ENCODE results near the gene MPPED1. TPM values are rescaled to one million over a fixed set of nuclear protein-coding genes. Genes with fewer than 3 reads are reported as not detected.

Gene MPPED1
- total RNA-seq, 2 experiments from 2014 or later: not detected

DNA sequence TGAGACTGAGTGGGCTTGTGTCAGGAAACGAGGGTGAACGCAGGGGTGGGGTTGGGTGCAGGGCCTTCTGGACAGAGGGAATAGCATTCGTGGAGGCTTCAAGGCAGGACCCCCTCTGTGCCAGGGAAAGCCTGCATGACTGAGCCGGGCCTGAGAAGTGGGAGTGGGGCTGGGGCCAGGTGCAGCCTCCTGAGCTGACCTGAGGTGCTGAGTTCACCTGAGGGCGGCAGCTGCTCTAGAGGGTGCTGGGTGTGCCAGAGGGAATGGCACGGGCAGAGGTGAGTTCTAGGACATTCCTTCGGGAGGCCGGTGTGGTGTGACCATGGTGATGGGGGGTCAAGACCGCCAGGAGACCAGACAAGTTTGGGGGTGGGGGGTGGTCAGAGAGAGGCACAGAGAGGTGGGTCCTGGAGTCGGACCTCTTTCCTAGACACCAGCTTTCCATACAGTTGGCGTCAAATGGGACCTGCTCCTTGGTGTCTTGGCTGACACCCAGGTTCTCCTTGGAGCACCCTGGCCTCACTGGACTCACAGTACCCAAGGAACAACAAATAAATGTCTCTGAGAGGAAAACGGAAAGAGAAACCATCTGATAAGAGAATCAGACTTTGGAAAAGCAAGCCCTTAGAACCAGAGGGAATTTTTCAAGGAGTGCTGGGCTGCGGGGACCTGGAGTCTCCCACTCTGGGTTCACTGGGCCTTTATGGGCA is 7.7 kb downstream of the MPPED1 start:
- CTCF ChIA-PET: interaction anchor here (0.6 kb wide), 1 partner anchor 33 kb away, joined by 5 read pairs; no protein-coding TSS in a partner anchor
- intact Hi-C loops (cut with micrococcal nuclease): no loop called here
- H3K9me3 Mint-ChIP-seq: no peaks in the 10 kb centered on the region
- peaks cover 7% of the 10 kb centered on the region for H3K27me3 Mint-ChIP-seq (ENCODE audit: low read depth)
- no peaks in the 10 kb centered on the region for H3K4me1 Mint-ChIP-seq (ENCODE audit: low read depth)
- H3K4me3 Mint-ChIP-seq: no peak overlapping the region
- DNase-seq: no peak
- H3K27ac Mint-ChIP-seq: no peak overlapping the region
- H3K36me3 Mint-ChIP-seq (ENCODE audit: low read depth): no peaks in the 10 kb centered on the region

DNA sequence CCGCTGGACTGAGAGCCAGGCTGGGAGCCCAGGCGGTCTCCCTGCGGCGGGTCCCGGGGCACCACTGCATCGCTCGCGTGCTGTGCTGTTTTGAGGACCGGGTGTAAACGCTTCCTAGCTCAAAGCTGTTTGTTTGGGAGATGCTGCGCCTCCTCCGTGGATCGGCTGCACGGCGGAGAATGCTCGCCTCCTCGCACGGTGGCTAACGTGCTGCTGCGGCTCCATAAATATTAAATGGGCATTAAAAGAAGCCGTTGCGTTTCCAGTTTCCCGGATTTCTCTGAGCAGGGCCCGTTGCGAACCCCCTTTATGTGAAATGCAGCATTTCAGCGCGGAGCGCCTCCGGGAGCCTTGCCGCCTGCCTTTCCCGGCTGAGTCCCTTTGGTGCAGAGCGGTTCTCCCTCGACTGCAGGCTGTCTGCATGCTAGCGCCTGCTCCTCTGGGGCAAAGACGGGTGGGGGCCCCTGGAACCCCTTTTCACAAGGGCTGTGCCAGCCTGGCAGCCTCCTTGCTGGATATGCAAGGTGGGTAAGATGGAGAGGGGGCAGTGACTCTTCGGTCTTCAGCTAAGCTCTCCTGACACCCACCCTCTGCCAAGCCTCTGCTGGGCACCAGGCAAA is 9.3 kb downstream of the MPPED1 start:
- Mint-ChIP-seq H3K27ac (no peak overlapping the region), H3K36me3 (ENCODE audit: low read depth) (no peaks in the 10 kb centered on the region), H3K4me1 (ENCODE audit: low read depth) (no peaks in the 10 kb centered on the region), H3K27me3 (ENCODE audit: low read depth) (peaks cover 2% of the 10 kb centered on the region), H3K9me3 (no peaks in the 10 kb centered on the region), H3K4me3 (no peak overlapping the region)
- CTCF ChIA-PET: no interaction called here
- DNase-seq: no peak
- intact Hi-C loops (cut with micrococcal nuclease): no loop called here

GRCh38 chr22:43421914-43422615 is 10.3 kb downstream of the MPPED1 start:
- Mint-ChIP-seq H3K4me1 (ENCODE audit: low read depth) (no peaks in the 10 kb centered on the region), H3K4me3 (no peak overlapping the region), H3K27ac (no peak overlapping the region), H3K27me3 (ENCODE audit: low read depth) (peaks cover 1% of the 10 kb centered on the region), H3K9me3 (no peaks in the 10 kb centered on the region), H3K36me3 (ENCODE audit: low read depth) (no peaks in the 10 kb centered on the region)
- CTCF ChIA-PET: no interaction called here
- no peak for DNase-seq
- intact Hi-C loops (cut with micrococcal nuclease): no loop called here

- CTCF ChIA-PET: no interaction called here
- Mint-ChIP-seq H3K27me3 (ENCODE audit: low read depth) (no peaks in the 10 kb centered on the region), H3K27ac (no peak overlapping the region), H3K4me3 (no peak overlapping the region), H3K9me3 (no peaks in the 10 kb centered on the region), H3K4me1 (ENCODE audit: low read depth) (no peaks in the 10 kb centered on the region), H3K36me3 (ENCODE audit: low read depth) (no peaks in the 10 kb centered on the region)
- intact Hi-C loops (cut with micrococcal nuclease): no loop called here
- DNase-seq: no peak
Measured at GRCh38 chr22:43423046-43423445, 11.2 kb downstream of the MPPED1 start.

- no peak for DNase-seq
- intact Hi-C loops (cut with micrococcal nuclease): no loop called here
- H3K27me3 Mint-ChIP-seq (ENCODE audit: low read depth): peaks cover 5% of the 10 kb centered on the region
- H3K27ac Mint-ChIP-seq: no peak overlapping the region
- no peak overlapping the region for H3K4me3 Mint-ChIP-seq
- H3K36me3 Mint-ChIP-seq (ENCODE audit: low read depth): no peaks in the 10 kb centered on the region
- H3K4me1 Mint-ChIP-seq (ENCODE audit: low read depth): no peaks in the 10 kb centered on the region
- no peaks in the 10 kb centered on the region for H3K9me3 Mint-ChIP-seq
- CTCF ChIA-PET: no interaction called here
Measured at GRCh38 chr22:43424201-43424600, 12.4 kb downstream of the MPPED1 start.

DNA sequence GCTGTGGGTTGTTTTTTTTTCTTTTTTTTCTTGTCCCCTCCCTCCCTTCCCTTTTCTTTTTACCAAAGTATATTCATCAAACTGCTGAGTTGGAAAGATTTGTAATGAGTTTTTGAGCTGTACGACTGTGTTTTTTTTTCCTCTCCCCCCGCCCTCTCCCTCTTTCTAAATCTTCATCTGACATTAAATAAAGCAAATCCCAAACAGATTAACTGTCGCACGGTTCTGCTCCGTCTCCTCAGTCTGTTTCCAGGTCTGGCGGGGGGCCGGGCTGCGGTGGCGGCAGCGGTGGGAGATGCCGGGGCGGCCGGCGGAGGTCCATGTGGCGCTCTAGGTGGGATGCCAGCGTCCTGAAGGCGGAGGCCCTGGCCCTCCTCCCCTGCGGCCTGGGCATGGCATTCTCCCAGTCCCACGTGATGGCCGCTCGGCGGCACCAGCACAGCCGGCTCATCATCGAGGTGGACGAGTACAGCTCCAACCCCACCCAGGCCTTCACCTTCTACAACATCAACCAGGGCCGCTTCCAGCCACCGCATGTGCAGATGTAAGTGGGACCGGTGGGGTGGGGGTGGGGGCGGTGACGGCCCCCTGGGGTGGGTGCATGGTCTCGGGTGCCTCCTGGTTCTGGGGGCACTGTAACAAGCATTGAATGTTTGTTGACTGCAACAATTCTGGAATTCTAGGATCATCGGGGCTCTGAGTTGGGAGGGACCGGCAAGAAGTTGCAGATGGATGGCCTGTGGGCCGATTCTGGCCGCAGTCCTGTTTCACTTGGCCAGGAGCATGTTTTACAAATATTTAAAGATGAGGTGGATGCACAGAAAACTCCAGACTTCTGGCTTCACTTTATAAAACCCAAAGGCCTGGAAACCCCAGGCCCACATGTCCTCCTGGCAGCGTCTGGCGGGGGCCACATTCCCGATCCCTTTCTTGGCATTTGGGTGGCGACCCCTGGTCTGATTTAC is 13.1 kb downstream of the MPPED1 start:
- CTCF ChIA-PET: no interaction called here
- Mint-ChIP-seq H3K4me1 (ENCODE audit: low read depth) (no peaks in the 10 kb centered on the region), H3K27ac (no peak overlapping the region), H3K4me3 (no peak overlapping the region), H3K36me3 (ENCODE audit: low read depth) (no peaks in the 10 kb centered on the region), H3K27me3 (ENCODE audit: low read depth) (peaks cover 11% of the 10 kb centered on the region), H3K9me3 (no peaks in the 10 kb centered on the region)
- no peak for DNase-seq
- intact Hi-C loops (cut with micrococcal nuclease): no loop called here

DNA sequence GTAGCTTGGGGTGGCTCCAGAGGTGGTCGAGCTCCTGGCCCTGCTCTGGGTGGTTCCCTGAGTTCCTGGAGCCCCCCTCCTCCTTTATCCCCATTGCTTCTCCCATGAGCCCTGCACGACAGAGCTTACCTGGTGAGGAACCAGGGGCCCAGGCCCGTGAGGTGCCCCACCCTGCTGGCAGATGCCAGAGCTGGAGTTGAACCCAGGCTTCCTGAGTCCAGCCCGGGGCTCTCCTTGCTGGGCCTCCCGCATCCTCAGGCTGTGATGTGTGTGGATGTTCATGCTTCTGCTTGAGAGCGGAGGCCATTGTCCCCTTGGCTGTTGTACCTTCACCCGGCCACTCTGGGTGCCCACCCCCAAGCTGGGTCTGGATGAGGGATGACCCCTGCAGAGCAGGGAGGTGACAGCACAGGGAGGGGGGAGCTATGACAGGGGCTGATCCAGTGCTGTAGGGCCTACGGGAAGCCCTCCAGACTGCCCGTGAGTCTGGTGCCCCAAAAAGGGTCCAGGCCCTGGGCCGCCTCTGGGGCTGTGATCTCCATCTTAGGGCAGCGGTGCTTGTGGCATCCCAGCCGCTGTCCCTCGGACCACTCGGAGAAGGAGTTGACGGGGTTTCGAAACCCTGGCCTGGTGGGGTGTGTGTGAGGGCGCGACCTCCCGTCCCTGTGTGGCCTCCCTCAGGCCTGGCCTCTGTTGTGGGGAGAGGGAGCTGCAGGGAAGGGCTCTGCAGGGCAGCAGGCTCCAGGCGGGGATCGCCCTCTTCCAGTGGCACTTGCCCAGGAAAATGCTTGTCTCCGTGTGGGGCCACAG is 14.4 kb downstream of the MPPED1 start:
- no peak overlapping the region for H3K27ac Mint-ChIP-seq
- no peaks in the 10 kb centered on the region for H3K36me3 Mint-ChIP-seq (ENCODE audit: low read depth)
- no peak overlapping the region for H3K4me3 Mint-ChIP-seq
- intact Hi-C loops (cut with micrococcal nuclease): no loop called here
- CTCF ChIA-PET: no interaction called here
- peaks cover 14% of the 10 kb centered on the region for H3K27me3 Mint-ChIP-seq (ENCODE audit: low read depth)
- no peak for DNase-seq
- H3K9me3 Mint-ChIP-seq: no peaks in the 10 kb centered on the region
- H3K4me1 Mint-ChIP-seq (ENCODE audit: low read depth): no peaks in the 10 kb centered on the region

DNA sequence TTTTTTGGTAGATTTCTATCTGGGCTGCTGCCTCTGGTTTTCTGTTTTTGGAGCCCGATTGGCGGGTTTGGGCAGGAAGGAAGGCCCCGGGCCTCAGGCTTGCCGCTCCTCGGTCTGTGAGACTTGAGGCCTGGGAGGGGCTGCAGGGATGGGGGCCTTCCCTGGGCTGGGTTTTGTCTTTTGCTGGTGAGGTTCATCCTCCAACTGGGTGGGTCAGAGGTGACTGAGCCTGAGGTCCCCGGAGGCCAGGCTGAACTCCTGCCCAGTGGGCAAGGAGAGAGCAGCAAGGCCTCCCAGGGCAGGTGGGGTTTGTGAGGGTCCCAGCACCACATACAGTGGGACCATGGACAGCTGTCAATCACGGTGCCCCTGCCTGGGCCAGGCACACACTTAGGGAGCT is 15.0 kb downstream of the MPPED1 start:
- H3K27me3 Mint-ChIP-seq (ENCODE audit: low read depth): peaks cover 20% of the 10 kb centered on the region
- CTCF ChIA-PET: no interaction called here
- no peaks in the 10 kb centered on the region for H3K4me1 Mint-ChIP-seq (ENCODE audit: low read depth)
- intact Hi-C loops (cut with micrococcal nuclease): no loop called here
- H3K27ac Mint-ChIP-seq: no peak overlapping the region
- no peak overlapping the region for H3K4me3 Mint-ChIP-seq
- no peaks in the 10 kb centered on the region for H3K36me3 Mint-ChIP-seq (ENCODE audit: low read depth)
- no peaks in the 10 kb centered on the region for H3K9me3 Mint-ChIP-seq
- DNase-seq: no peak

- intact Hi-C loops (cut with micrococcal nuclease): no loop called here
- no peak for DNase-seq
- no peaks in the 10 kb centered on the region for H3K9me3 Mint-ChIP-seq
- CTCF ChIA-PET: interaction anchor here (1.4 kb wide), 1 partner anchor 11 kb away, joined by 4 read pairs; no protein-coding TSS in a partner anchor
- peaks cover 22% of the 10 kb centered on the region for H3K27me3 Mint-ChIP-seq (ENCODE audit: low read depth)
- H3K27ac Mint-ChIP-seq: no peak overlapping the region
- H3K4me3 Mint-ChIP-seq: no peak overlapping the region
- H3K4me1 Mint-ChIP-seq (ENCODE audit: low read depth): no peaks in the 10 kb centered on the region
- H3K36me3 Mint-ChIP-seq (ENCODE audit: low read depth): no peaks in the 10 kb centered on the region
Measured at GRCh38 chr22:43427296-43428004, 15.6 kb downstream of the MPPED1 start.

DNA sequence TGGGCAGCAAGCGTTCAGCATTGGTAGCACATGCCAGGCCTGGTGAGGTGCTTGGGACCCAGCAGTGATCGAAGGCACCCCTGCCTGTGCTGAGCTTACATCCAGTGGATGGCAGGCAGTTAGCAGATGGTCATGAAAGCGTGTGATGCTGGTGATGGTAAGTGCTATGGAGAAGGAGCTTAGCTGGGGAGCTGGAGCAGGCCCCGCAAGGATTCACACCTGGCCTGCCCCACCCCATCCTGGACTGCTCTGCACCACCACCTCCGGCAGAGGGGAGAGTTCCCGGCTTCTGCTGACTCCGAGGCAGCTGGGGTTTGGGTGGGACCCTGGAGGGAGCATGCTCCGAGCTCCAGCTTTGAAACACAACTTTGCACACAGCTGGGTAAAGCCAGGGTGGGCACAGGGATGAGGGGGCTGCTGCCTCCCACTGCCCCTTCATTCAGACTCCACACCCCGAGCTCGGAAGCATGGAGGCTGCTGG is 16.2 kb downstream of the MPPED1 start:
- no peaks in the 10 kb centered on the region for H3K36me3 Mint-ChIP-seq (ENCODE audit: low read depth)
- DNase-seq: no peak
- peaks cover 22% of the 10 kb centered on the region for H3K27me3 Mint-ChIP-seq (ENCODE audit: low read depth)
- CTCF ChIA-PET: interaction anchor here (1.4 kb wide), 1 partner anchor 10 kb away, joined by 4 read pairs; no protein-coding TSS in a partner anchor
- no peak overlapping the region for H3K4me3 Mint-ChIP-seq
- H3K4me1 Mint-ChIP-seq (ENCODE audit: low read depth): no peaks in the 10 kb centered on the region
- H3K27ac Mint-ChIP-seq: no peak overlapping the region
- intact Hi-C loops (cut with micrococcal nuclease): no loop called here
- no peaks in the 10 kb centered on the region for H3K9me3 Mint-ChIP-seq

- no peak for DNase-seq
- Mint-ChIP-seq H3K27me3 (ENCODE audit: low read depth) (peaks cover 22% of the 10 kb centered on the region), H3K27ac (no peak overlapping the region), H3K4me3 (no peak overlapping the region), H3K36me3 (ENCODE audit: low read depth) (no peaks in the 10 kb centered on the region), H3K4me1 (ENCODE audit: low read depth) (no peaks in the 10 kb centered on the region), H3K9me3 (no peaks in the 10 kb centered on the region)
- intact Hi-C loops (cut with micrococcal nuclease): no loop called here
- CTCF ChIA-PET: interaction anchor here (0.6 to 1.4 kb wide), 2 partner anchors 10 to 188 kb away, joined by 3 to 4 read pairs; no protein-coding TSS in a partner anchor
Measured at GRCh38 chr22:43428521-43428920, 16.7 kb downstream of the MPPED1 start.

Data from activated naive CD4-positive, alpha-beta T cell treated with anti-CD3 and anti-CD28 coated beads for 36 hours (primary cell).